ENCODE results near the gene CST7. TPM values are rescaled to one million over a fixed set of nuclear protein-coding genes. Genes with fewer than 3 reads are reported as not detected.

CST7 gene
- total and polyA plus RNA-seq, 10 of the 15 experiments (the other 5 are each of a cell fraction or from before 2014, with no cell fraction given): 0.69 TPM; not detected in 9

DNA sequence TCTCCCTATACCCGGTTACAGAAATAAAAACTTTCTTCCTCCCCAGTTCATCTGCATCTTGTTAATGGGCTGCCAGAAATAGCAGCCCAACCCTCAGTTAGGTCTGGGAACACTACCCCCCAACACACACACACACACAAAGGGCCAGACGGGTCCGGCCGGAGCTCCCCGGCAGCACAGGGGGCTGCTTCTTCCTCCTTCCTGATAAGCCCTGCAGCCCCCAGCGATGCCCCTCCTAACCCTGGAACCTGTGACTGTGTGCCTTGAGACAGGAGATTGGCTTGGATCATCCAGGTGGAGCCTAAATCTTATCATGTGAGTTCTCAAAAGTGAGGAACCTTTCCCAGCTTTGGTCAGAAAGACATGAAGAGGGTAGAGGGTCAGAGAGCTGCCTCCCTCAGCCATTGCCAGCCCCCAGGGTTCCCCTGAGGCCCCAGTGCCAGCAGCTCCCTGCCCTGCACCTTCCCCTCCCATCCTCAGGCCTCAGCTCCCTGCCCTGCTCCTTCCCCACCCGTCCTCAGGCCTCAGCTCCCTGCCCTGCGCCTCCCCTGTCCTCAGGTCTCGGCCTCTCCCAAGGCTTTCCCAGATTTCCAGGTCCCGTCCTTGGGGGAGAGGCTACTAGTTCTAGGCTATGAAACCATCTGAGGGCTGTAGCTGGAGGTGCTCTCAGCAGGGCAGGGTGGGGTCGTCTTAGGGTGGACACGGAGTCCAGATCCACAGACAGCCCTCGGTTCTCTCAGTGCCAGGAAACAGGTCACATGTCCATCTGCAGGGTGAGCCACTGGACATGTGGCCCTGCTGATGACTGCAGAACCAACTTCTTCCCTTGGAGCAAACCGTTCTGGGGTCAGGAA lies 34.5 kb upstream of the CST7 start (continued):
- TF ChIP-seq, protein P1, sequence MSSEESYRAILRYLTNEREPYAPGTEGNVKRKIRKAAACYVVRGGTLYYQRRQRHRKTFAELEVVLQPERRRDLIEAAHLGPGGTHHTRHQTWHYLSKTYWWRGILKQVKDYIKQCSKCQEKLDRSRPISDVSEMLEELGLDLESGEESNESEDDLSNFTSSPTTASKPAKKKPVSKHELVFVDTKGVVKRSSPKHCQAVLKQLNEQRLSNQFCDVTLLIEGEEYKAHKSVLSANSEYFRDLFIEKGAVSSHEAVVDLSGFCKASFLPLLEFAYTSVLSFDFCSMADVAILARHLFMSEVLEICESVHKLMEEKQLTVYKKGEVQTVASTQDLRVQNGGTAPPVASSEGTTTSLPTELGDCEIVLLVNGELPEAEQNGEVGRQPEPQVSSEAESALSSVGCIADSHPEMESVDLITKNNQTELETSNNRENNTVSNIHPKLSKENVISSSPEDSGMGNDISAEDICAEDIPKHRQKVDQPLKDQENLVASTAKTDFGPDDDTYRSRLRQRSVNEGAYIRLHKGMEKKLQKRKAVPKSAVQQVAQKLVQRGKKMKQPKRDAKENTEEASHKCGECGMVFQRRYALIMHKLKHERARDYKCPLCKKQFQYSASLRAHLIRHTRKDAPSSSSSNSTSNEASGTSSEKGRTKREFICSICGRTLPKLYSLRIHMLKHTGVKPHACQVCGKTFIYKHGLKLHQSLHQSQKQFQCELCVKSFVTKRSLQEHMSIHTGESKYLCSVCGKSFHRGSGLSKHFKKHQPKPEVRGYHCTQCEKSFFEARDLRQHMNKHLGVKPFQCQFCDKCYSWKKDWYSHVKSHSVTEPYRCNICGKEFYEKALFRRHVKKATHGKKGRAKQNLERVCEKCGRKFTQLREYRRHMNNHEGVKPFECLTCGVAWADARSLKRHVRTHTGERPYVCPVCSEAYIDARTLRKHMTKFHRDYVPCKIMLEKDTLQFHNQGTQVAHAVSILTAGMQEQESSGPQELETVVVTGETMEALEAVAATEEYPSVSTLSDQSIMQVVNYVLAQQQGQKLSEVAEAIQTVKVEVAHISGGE (CRISPR knock-in tag; IDR thresholded peaks at IDR 0.05): no peak
- TF ChIP-seq ZBTB40 (IDR thresholded peaks at IDR 0.05; ENCODE audit: borderline replicate concordance) (no peak), SPI1 (IDR thresholded peaks at IDR 0.05; ENCODE audit: borderline replicate concordance, insufficient read depth, low read depth, low read length) (no peak), NFYA (IDR thresholded peaks at IDR 0.05; ENCODE audit: borderline replicate concordance, low read depth, low read length) (no peak), PML (IDR thresholded peaks at IDR 0.05; ENCODE audit: low read length) (no peak), POU2F2 (IDR thresholded peaks at IDR 0.05; ENCODE audit: borderline replicate concordance, low read depth, low read length) (no peak), BCLAF1 (IDR thresholded peaks at IDR 0.05) (no peak)
- TF ChIP-seq, protein P2, sequence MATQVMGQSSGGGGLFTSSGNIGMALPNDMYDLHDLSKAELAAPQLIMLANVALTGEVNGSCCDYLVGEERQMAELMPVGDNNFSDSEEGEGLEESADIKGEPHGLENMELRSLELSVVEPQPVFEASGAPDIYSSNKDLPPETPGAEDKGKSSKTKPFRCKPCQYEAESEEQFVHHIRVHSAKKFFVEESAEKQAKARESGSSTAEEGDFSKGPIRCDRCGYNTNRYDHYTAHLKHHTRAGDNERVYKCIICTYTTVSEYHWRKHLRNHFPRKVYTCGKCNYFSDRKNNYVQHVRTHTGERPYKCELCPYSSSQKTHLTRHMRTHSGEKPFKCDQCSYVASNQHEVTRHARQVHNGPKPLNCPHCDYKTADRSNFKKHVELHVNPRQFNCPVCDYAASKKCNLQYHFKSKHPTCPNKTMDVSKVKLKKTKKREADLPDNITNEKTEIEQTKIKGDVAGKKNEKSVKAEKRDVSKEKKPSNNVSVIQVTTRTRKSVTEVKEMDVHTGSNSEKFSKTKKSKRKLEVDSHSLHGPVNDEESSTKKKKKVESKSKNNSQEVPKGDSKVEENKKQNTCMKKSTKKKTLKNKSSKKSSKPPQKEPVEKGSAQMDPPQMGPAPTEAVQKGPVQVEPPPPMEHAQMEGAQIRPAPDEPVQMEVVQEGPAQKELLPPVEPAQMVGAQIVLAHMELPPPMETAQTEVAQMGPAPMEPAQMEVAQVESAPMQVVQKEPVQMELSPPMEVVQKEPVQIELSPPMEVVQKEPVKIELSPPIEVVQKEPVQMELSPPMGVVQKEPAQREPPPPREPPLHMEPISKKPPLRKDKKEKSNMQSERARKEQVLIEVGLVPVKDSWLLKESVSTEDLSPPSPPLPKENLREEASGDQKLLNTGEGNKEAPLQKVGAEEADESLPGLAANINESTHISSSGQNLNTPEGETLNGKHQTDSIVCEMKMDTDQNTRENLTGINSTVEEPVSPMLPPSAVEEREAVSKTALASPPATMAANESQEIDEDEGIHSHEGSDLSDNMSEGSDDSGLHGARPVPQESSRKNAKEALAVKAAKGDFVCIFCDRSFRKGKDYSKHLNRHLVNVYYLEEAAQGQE (IDR thresholded peaks at IDR 0.05; ENCODE audit: low read depth, low read length): no peak
